H9 (cell line): Measurements from ENCODE around the gene NTF3. TPM values are rescaled to one million over a fixed set of nuclear protein-coding genes. Genes with fewer than 3 reads are reported as not detected.

Source experiments
- DNase-seq: peaks from one replicate; pipeline ENCODE4 v3.0.0-alpha.2; 2017
- H2AFZ ChIP-seq: one replicate; pipeline ENCODE4 v1.6.1; 2013; ENCODE audit warnings: mild to moderate bottlenecking, low read length, control low read depth, moderate library complexity
- H2AK5ac ChIP-seq: 2 replicates; pipeline ENCODE4 v1.6.1; 2013; ENCODE audit warnings: low read length, control low read depth, mixed read lengths; ENCODE audit not compliant: insufficient read length
- H2BK120ac ChIP-seq: one replicate; pipeline ENCODE4 v1.6.1; 2013; ENCODE audit warnings: low read depth, mild to moderate bottlenecking, low read length, control low read depth, inconsistent platforms; ENCODE audit not compliant: poor library complexity, severe bottlenecking
- H2BK12ac ChIP-seq: 2 replicates; pipeline ENCODE4 v1.6.1; 2013; ENCODE audit warnings: low read length, control low read depth, mixed read lengths, low read depth; ENCODE audit not compliant: insufficient read length
- H2BK15ac ChIP-seq: 2 replicates; pipeline ENCODE4 v1.6.1; 2013; ENCODE audit warnings: low read depth, low read length, control low read depth
- H2BK20ac ChIP-seq: one replicate; pipeline ENCODE4 v1.6.1; 2013; ENCODE audit warnings: low read depth, mild to moderate bottlenecking, low read length, control low read depth, inconsistent platforms; ENCODE audit not compliant: poor library complexity, severe bottlenecking
- H2BK5ac ChIP-seq: 2 replicates; pipeline ENCODE4 v1.6.1; 2013; ENCODE audit warnings: low read length, control low read depth, mixed read lengths; ENCODE audit not compliant: insufficient read length
- H3K14ac ChIP-seq: 2 replicates; pipeline ENCODE4 v1.6.1; 2013; ENCODE audit warnings: low read length, control low read depth; ENCODE audit not compliant: insufficient read depth
- H3K18ac ChIP-seq: 2 replicates; pipeline ENCODE4 v1.6.1; 2013; ENCODE audit warnings: low read depth, mild to moderate bottlenecking, mixed read lengths, low read length, control low read depth; ENCODE audit not compliant: insufficient read length
- H3K23ac ChIP-seq: 2 replicates; pipeline ENCODE4 v1.6.1; 2013; ENCODE audit warnings: low read length, control low read depth, mixed read lengths, low read depth; ENCODE audit not compliant: insufficient read length
- H3K23me2 ChIP-seq: 2 replicates; pipeline ENCODE4 v1.6.1; 2013; ENCODE audit warnings: low read depth, mild to moderate bottlenecking, mixed read lengths, low read length, control low read depth; ENCODE audit not compliant: insufficient read length, poor library complexity, severe bottlenecking
- H3K27ac ChIP-seq: 2 replicates; pipeline ENCODE4 v1.5.1; 2013; ENCODE audit warnings: low read length, control low read depth, mixed read lengths, low read depth; ENCODE audit not compliant: insufficient read length
- H3K27me3 ChIP-seq: 2 replicates; pipeline ENCODE4 v1.6.1; 2013; ENCODE audit warnings: low read length, control low read depth, inconsistent platforms; ENCODE audit not compliant: insufficient read depth
- H3K4ac ChIP-seq: 2 replicates; pipeline ENCODE4 v1.6.1; 2013; ENCODE audit warnings: low read depth, mild to moderate bottlenecking, control low read depth, inconsistent platforms, low read length, moderate library complexity
- H3K4me1 ChIP-seq: 2 replicates; pipeline ENCODE4 v1.6.1; 2013; ENCODE audit warnings: low read length, control low read depth, inconsistent platforms; ENCODE audit not compliant: insufficient read depth
- H3K4me2 ChIP-seq: 2 replicates; pipeline ENCODE4 v1.6.1; 2013; ENCODE audit warnings: low read length, control low read depth, mixed read lengths; ENCODE audit not compliant: insufficient read length, insufficient read depth
- H3K56ac ChIP-seq: 2 replicates; pipeline ENCODE4 v1.6.1; 2013; ENCODE audit warnings: low read depth, mild to moderate bottlenecking, mixed read lengths, low read length, control low read depth; ENCODE audit not compliant: insufficient read length
- H3K79me1 ChIP-seq: 2 replicates; pipeline ENCODE4 v1.6.1; 2013; ENCODE audit warnings: low read depth, mild to moderate bottlenecking, moderate library complexity, low read length, control low read depth, inconsistent platforms; ENCODE audit not compliant: insufficient read depth, poor library complexity, severe bottlenecking
- H3K79me2 ChIP-seq: 2 replicates; pipeline ENCODE4 v1.6.1; 2013; ENCODE audit warnings: low read length, control low read depth, inconsistent platforms; ENCODE audit not compliant: insufficient read depth
- H3K9ac ChIP-seq: 2 replicates; pipeline ENCODE4 v1.6.1; 2013; ENCODE audit warnings: low read length, control low read depth, mixed read lengths; ENCODE audit not compliant: insufficient read length; ENCODE audit errors: extremely low read depth
- H3K9me3 ChIP-seq: one replicate; pipeline ENCODE4 v1.6.1; 2013; ENCODE audit warnings: low read depth, low read length, inconsistent platforms; ENCODE audit not compliant: control insufficient read depth
- H3T11ph ChIP-seq: one replicate; pipeline ENCODE4 v1.6.1; 2013; ENCODE audit warnings: mild to moderate bottlenecking, low read length, control low read depth, inconsistent platforms
- H4K20me1 ChIP-seq: one replicate; pipeline ENCODE4 v1.6.1; 2013; ENCODE audit not compliant: control insufficient read depth, insufficient read length, insufficient read depth
- H4K5ac ChIP-seq: 2 replicates; pipeline ENCODE4 v1.6.1; 2013; ENCODE audit warnings: low read depth, mild to moderate bottlenecking, mixed read lengths, low read length, control low read depth; ENCODE audit not compliant: insufficient read length
- H4K8ac ChIP-seq: replicated peaks from 2 replicates; pipeline ENCODE4 v1.6.1; 2013; ENCODE audit warnings: low read length, control low read depth, mixed read lengths, low read depth; ENCODE audit not compliant: insufficient read length
- H4K91ac ChIP-seq: 2 replicates; pipeline ENCODE4 v1.6.1; 2013; ENCODE audit warnings: low read depth, mild to moderate bottlenecking, moderate library complexity, mixed read lengths, low read length, control low read depth; ENCODE audit not compliant: insufficient read length
- H3K27ac Mint-ChIP-seq, 3 experiments: 2 replicates in 2 of 3; 3 replicates in 1 of 3; pipeline ENCODE4 v1.8.0; 2020 to 2021; ENCODE audit warnings: mixed read lengths in 3 of 3, mild to moderate bottlenecking in 1 of 3, moderate library complexity in 1 of 3
- H3K27me3 Mint-ChIP-seq: 2 replicates; pipeline ENCODE4 v1.8.0; 2021; ENCODE audit warnings: low read depth, mild to moderate bottlenecking, moderate library complexity, mixed read lengths
- H3K36me3 Mint-ChIP-seq, 3 experiments: 2 replicates in 2 of 3; 3 replicates in 1 of 3; pipeline ENCODE4 v1.8.0; 2020 to 2021; ENCODE audit warnings: low read depth in 3 of 3, mixed read lengths in 3 of 3; ENCODE audit not compliant: insufficient read depth in 1 of 3
- H3K4me1 Mint-ChIP-seq, 2 experiments: 2 replicates each; pipeline ENCODE4 v1.8.0; 2020; ENCODE audit warnings: mixed read lengths in 2 of 2
- H3K4me3 Mint-ChIP-seq, 2 experiments: 2 replicates in 1 of 2; 3 replicates in 1 of 2; pipeline ENCODE4 v1.8.0; 2020 to 2021; ENCODE audit warnings: mild to moderate bottlenecking in 2 of 2, mixed read lengths in 2 of 2, moderate library complexity in 1 of 2
- H3K9me3 Mint-ChIP-seq, 2 experiments: 2 replicates in 1 of 2; 3 replicates in 1 of 2; pipeline ENCODE4 v1.8.0; 2020; ENCODE audit warnings: mild to moderate bottlenecking in 2 of 2, mixed read lengths in 2 of 2, moderate library complexity in 1 of 2
- CTCF ChIP-seq: fragments of 200-600 bp; sonication (generic); conservative IDR thresholded peaks from 3 replicates; pipeline ENCODE4 v1.8.0; 2021; ENCODE audit warnings: antibody characterized with exemption, mild to moderate bottlenecking
- WGBS: extraction: QIAGEN DNeasy Blood & Tissue Kit; methylation state at CpG from one replicate; pipeline ENCODE4 v1.1.7; 2013; ENCODE audit warnings: missing lambda C conversion rate, low lambda C conversion rate, mixed read lengths; ENCODE audit not compliant: insufficient read length; ENCODE audit errors: extremely low coverage; 5-methylcytosine and 5-hydroxymethylcytosine counted together
- total RNA-seq: library from RNA; stranded (reverse); gene quantifications from 2 replicates; pipeline ENCODE4 v1.2.1, GENCODE V29; 2021

The NTF3 gene
- total RNA-seq, 1 experiment from 2014 or later, result 0.48 TPM

GRCh38 chr12:5403411-5403810 is 28.5 kb upstream of the NTF3 start:
- Histone ChIP-seq H2AFZ (no peak overlapping the region), H3K4me1 (no peaks in the 10 kb centered on the region), H3T11ph (no peak overlapping the region), H2BK12ac (no peak overlapping the region), H3K18ac (no peak overlapping the region), H2BK120ac (no peak overlapping the region), H4K8ac (no peak overlapping the region), H2BK5ac (no peak overlapping the region), H3K79me2 (no peaks in the 10 kb centered on the region), H3K14ac (no peak overlapping the region), H2BK20ac (no peak overlapping the region), H4K5ac (no peak overlapping the region), H3K4ac (no peak overlapping the region), H3K27me3 (no peaks in the 10 kb centered on the region; the same call in 1 of the 2 replicates), H3K79me1 (no peaks in the 10 kb centered on the region), H3K27ac (no peak overlapping the region), H3K4me2 (no peak overlapping the region), H3K9me3 (no peaks in the 10 kb centered on the region), H2BK15ac (no peak overlapping the region), H4K91ac (no peak overlapping the region), H3K56ac (no peak overlapping the region), H3K23ac (no peak overlapping the region), H3K9ac (no peak overlapping the region), H3K23me2 (no peaks in the 10 kb centered on the region), H2AK5ac (no peak overlapping the region), H4K20me1 (no peaks in the 10 kb centered on the region)
- Mint-ChIP-seq H3K36me3 (no peaks in the 10 kb centered on the region; a peak in 1 of 7 replicates), H3K27me3 (peaks cover 10% of the 10 kb centered on the region), H3K4me3 (no peak overlapping the region), H3K4me1 (peaks cover 12 to 13% of the 10 kb centered on the region in 2 experiments), H3K9me3 (no peaks in the 10 kb centered on the region), H3K27ac (no peak overlapping the region)
- no CpG with 5 or more reads among the region's 3 CpGs for WGBS
- DNase-seq, result no peak
- TF ChIP-seq CTCF, result no peak
